ENCODE data around the gene SNX13. TPM values are rescaled to one million over a fixed set of nuclear protein-coding genes. Genes with fewer than 3 reads are reported as not detected.
A peak's percentile ranks its signal among the peaks of the same experiment; 100 is the strongest.

Gene SNX13
- total and polyA plus RNA-seq, 7 donors = 8.0 to 59.2 (median 37.5) TPM

- intact Hi-C loops (cut with DNase I) = loop anchor here in 1 of 2 donors (5.0 kb wide), 1 partner anchor 167 kb away; no protein-coding TSS in a partner anchor
- H3K27me3 ChIP-seq (ENCODE audit: insufficient read depth in 3 of 3, low read length in 2 of 3) = no peaks in the 10 kb centered on the region
- WGBS, 3 donors = 1% methylated on average over 27 to 29 of the region's 29 CpGs
Observed at GRCh38 chr7:17939606-17940301, 540 bp downstream of the SNX13 start.

GRCh38 chr7:17939211-17939605, 1.1 kb downstream of the SNX13 start:
- no peaks in the 10 kb centered on the region for H3K9me3 ChIP-seq
- peak overlapping the region; percentile 99 for H3K27ac ChIP-seq
- WGBS, 3 donors = 3% methylated on average over 6 of the region's 6 CpGs
- ATAC-seq (no peak), DNase-seq (no peak)
- H3K4me3 ChIP-seq = peak overlapping the region; percentile 97
- H3K4me1 ChIP-seq = peaks cover 51% of the 10 kb centered on the region
- H3K27me3 ChIP-seq (ENCODE audit: insufficient read depth in 3 of 3, low read length in 2 of 3) = no peaks in the 10 kb centered on the region
- intact Hi-C loops (cut with DNase I) = no loop called here
- no peak for TF ChIP-seq CTCF (IDR thresholded peaks at IDR 0.05)
- H3K36me3 ChIP-seq (ENCODE audit: insufficient read depth in 1 of 2, low read depth in 1 of 2) = no peaks in the 10 kb centered on the region

More at GRCh38 chr7:17939606-17940301, 540 bp downstream of the SNX13 start:
- Histone ChIP-seq H3K9me3 (no peaks in the 10 kb centered on the region), H3K27ac (peak overlapping the region; percentile 99), H3K4me1 (peaks cover 45% of the 10 kb centered on the region), H3K4me3 (peak overlapping the region; percentile 97), H3K36me3 (ENCODE audit: insufficient read depth in 1 of 2, low read depth in 1 of 2) (no peaks in the 10 kb centered on the region)
- no peak for TF ChIP-seq CTCF (IDR thresholded peaks at IDR 0.05)
- ATAC-seq = peak; percentile 84 to 89 (median 86)
- DNase-seq = peak; percentile 60 to 84

- ATAC-seq (no peak), DNase-seq (no peak)
- H3K36me3 ChIP-seq (ENCODE audit: insufficient read depth in 1 of 2, low read depth in 1 of 2) = no peaks in the 10 kb centered on the region
- H3K27me3 ChIP-seq (ENCODE audit: insufficient read depth in 3 of 3, low read length in 2 of 3) = no peaks in the 10 kb centered on the region
- intact Hi-C loops (cut with DNase I) = no loop called here
- H3K4me1 ChIP-seq = peaks cover 63% of the 10 kb centered on the region
- peak overlapping the region; percentile 99 for H3K27ac ChIP-seq
- no peak for TF ChIP-seq CTCF (IDR thresholded peaks at IDR 0.05)
- peak overlapping the region; percentile 97 for H3K4me3 ChIP-seq
- no peaks in the 10 kb centered on the region for H3K9me3 ChIP-seq
- 68 to 100% (median 74%) methylated on average over 1 to 2 of the region's 2 CpGs for WGBS, 3 donors
Observed at GRCh38 chr7:17937506-17938120, 2.7 kb downstream of the SNX13 start.

GRCh38 chr7:17936321-17936720, 4.0 kb downstream of the SNX13 start:
- intact Hi-C loops (cut with DNase I) = no loop called here
- 45 to 72% (median 60%) methylated on average over 1 of the region's 1 CpG for WGBS, 3 donors
- ATAC-seq (no peak), DNase-seq (no peak)
- no peak for TF ChIP-seq CTCF (IDR thresholded peaks at IDR 0.05)
- Histone ChIP-seq H3K4me3 (no peak overlapping the region), H3K27me3 (ENCODE audit: insufficient read depth in 3 of 3, low read length in 2 of 3) (no peaks in the 10 kb centered on the region), H3K27ac (no peak overlapping the region), H3K4me1 (peaks cover 72% of the 10 kb centered on the region), H3K9me3 (no peaks in the 10 kb centered on the region), H3K36me3 (ENCODE audit: insufficient read depth in 1 of 2, low read depth in 1 of 2) (no peaks in the 10 kb centered on the region)
